GM19351 (cell line): ENCODE results near the gene SLC35C1.
A peak's percentile ranks its signal among the peaks of the same experiment; 100 is the strongest.
"Not testable (repeated sequence)": the region's sequence is repeated elsewhere in the genome, so short reads cannot be mapped to it uniquely, and the experiment has no call there.

Source experiments
- ATAC-seq: cut with Tn5 transposase; IDR thresholded peaks from one replicate; pipeline ENCODE4 v1.9.1; 2021; ENCODE audit warnings: mild to moderate bottlenecking, moderate library complexity; ENCODE audit not compliant: unreplicated experiment

Gene SLC35C1

DNA sequence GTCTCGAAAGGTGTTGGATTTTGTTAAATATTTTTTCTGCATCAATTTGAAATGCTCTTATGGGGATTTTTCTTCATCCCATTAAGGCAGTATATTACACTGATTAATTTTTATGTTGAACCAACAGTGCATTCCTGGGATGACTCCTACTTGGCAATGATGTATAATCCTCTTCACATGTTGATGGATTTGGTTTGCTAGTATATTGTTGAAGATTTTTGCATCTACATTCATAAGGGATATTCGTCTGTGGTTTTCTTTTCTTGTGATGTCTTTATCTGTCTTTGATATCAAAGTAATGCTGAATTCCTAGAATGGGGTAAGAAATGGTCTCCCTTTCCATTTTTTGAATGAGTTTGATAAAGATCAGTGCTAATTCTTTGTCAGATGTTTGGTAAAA lies 18.7 kb upstream of the SLC35C1 start:
- ATAC-seq, result no peak

DNA sequence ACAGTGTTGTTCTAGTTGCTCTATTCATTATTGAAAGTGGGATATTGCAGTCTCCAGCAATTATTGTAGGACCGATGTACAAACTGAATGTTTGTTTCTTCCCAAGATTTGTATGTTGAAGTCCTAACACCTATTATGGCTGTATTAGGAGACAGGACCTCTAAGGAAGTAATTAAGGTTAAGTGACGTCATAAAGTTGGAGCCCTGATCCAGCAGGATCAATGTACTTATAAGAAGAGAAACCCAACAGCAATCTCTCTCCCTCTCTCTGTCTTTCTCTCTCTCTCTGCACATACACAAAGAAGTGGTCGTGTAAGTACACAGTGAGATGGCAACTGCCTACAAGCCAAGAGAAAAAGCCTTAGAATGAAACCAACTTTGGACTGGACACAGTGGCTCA lies 16.1 kb upstream of the SLC35C1 start:
- no peak for ATAC-seq

- ATAC-seq, result no peak
Measured at GRCh38 chr11:45791524-45791923, 13.4 kb upstream of the SLC35C1 start.

DNA sequence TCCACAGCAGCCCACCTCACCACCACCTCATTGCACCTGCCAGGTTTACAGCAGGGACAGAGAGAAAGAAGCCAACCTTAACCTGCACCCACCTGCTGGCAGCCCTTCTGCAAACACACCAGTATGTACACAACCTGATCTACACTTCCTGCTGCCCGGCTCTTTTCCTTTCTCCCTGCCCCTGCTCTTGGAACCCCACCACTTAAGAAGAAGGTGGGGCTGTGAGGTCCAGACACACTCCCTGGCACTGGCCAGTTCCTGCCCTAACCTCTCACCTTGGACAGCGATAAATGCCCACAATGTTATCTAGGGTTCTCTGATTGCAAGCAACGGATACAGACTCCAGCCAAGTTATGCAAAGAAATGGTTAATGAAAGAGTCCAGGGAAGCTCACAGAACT lies 10.8 kb upstream of the SLC35C1 start:
- no peak for ATAC-seq

- ATAC-seq, result no peak
Measured at GRCh38 chr11:45795379-45795778, 9.6 kb upstream of the SLC35C1 start.

DNA sequence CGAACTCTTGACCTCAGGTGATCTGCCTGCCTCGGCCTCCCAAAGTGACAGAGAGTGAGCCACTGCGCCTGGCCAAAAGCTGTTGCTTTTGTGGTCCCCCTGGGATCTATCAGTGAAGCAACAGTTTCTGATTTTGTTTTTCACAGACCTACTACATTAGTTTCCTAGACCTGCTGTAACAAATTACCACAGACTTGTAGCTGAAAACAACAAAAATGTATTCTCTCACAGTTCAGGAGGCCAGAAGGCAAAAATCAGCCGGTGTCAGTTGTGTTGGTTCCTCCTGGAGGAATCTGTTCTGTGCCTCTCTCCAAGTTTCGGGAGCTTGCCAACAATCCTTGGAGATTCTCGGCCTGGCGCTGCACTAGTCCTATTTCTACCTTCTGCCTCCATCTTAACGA lies 8.5 kb upstream of the SLC35C1 start:
- no peak for ATAC-seq

DNA sequence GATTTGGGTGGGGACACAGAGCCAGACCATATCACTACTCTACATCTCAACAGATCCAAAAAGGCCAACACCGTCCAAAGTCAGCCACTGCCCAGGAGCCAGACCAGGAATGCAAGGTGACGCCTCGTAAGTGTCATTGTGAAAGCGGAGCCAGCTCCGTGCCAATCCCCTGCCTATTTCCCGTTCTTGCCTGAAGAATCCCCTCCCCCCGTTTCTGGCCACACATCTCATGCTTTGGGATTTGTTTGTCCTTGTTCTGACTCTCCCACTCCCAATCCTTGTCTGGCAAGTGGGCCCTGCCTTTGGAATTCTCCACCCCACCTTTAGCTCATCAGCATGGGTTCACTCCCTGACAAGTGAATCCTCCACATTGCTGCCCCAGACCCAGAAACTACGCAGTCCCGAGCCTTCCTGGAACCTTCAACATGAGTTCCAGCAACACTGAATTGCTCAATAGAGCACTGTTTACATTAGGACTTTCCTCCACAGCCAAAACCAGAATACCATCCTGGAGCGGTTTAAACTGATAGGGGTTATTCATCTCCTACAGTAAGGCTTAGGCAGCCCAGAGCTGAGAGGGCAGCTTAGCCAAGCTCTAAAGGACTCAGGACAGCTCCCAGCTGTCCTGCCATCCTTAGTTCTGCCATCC lies 6.0 kb upstream of the SLC35C1 start:
- ATAC-seq, result no peak

DNA sequence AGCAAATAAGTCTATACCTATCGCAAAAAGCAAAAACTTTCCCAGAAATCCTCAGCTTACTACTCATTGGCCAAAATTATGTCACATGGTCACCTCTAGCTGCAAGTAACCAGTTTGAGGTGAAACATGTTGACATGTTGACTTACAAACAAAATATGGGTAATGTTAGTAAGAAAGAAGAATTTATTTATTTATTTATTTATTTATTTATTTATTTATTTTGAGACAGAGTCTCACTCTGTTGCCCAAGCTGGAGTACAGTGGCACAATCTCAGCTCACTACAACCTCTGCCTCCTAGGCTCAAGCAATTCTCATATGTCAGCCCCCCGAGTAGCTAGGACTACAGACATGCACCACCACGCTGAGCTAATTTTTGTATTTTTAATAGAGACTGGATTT lies 5.4 kb upstream of the SLC35C1 start:
- no peak for ATAC-seq

- no peak for ATAC-seq
Measured at GRCh38 chr11:45800261-45800660, 4.7 kb upstream of the SLC35C1 start.

- ATAC-seq, result no peak
Measured at GRCh38 chr11:45801723-45802315, 3.1 kb upstream of the SLC35C1 start.

DNA sequence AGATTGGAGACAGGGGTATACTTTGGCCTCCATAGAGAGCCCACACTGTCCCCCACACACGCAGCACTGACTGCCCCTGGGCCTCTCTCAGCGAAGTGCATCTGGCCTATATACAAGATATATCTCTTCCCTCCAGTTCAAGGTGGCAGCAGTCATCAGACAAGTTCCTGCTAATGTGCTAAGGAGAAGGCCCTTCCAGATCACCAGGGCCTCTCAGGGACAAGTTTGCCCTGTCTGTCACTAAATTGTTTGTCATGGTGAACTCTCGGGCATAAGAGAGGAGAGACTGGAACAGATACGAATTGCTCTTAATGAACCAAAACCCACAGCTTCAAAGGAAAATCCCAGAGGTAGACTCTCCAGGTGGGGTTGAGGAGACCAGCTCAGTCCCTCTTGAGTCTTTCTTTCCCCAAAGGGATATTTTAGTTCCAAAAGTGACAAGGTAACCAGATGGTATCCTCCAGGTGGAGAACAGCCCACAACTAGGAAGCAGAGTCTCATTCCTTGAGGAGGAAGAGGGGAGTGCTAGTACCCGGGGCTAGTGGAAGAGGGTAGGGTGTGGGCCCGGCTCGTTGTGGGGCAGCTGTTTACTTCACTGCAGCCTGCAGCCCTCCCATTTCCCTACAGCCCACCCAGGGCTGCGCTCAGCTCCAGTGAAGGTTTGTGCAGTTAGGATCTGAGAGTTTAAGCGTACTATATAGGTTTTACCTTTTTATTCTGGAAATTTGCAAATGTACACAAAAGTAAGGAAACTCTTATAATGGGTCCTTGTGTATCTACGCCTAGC lies 2.2 kb upstream of the SLC35C1 start:
- ATAC-seq, result no peak

DNA sequence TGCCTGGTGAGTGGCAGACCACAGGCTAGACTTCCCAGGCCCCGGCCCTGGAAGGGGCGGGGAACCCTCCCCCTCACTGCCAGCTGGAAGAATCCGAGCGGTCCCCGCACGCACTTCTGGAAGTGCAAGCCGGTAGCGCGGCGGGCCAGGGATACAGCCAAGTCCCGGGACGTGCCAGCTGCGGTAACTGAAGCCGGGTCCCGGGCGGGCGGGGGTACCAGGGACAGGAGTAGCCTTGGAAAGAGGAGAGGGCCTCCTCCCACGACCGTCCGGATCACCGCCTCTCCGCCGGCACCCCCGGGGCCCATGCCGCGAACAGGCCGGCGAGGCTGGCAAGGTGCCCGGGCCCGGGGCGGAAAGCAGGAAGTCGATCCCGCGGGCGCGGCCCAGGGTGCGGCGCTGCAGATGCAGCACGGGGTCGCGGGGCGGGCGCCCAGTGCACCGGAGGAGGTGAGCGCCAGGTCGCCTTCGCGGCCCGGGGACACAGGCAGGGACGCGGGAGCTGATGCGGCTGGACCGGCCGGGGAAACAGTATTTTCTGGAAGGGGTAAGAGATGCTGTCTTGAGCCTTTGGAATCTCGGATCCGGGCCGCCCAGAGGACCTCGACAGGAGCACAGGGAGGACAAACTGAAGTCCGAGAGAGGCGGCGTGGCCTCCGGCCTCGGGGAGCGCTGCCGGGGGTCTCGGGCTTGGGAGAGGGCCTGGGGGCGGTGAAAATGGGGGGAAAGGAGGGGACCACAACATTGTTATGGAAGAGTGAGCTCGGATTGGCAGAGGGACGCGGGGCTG lies 783 bp upstream of the SLC35C1 start:
- ATAC-seq, result peak; percentile 16

- ATAC-seq, result peak; percentile 29
Measured at GRCh38 chr11:45805305-45806071, 539 bp downstream of the SLC35C1 start.

DNA sequence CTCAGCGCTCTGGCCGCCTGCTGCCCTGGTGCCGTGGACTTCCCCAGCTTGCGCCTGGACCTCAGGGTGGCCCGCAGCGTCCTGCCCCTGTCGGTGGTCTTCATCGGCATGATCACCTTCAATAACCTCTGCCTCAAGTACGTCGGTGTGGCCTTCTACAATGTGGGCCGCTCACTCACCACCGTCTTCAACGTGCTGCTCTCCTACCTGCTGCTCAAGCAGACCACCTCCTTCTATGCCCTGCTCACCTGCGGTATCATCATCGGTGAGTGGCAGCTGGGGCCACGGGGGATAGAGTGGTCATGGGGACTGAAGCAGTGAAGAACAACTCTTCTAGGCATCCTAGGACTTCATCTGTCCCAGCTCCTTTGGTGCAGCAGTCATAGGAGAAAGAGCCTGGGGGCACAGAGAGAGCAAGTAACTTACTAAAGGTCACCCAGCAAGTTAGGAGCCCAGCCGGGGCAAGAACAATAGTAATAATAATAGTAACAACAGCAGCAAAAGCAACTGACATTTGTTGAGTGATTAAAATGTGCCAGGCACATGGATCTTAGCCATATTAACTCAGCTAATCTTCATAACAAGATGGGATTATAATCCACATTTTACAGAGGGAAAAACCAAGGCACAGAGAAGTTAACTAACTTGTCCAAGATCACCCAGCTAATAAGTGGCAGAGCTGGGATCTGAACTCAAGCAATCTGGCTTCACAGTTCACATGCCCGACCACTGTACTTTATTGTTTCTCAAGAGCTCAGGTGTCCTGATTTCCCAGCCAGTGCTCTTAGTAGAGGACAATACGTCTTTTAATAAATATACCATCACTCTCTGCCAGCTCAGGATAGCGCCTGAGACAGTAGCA lies 1.4 kb downstream of the SLC35C1 start:
- ATAC-seq, result no peak

- no peak for ATAC-seq
Measured at GRCh38 chr11:45806937-45807791, 2.2 kb downstream of the SLC35C1 start.

DNA sequence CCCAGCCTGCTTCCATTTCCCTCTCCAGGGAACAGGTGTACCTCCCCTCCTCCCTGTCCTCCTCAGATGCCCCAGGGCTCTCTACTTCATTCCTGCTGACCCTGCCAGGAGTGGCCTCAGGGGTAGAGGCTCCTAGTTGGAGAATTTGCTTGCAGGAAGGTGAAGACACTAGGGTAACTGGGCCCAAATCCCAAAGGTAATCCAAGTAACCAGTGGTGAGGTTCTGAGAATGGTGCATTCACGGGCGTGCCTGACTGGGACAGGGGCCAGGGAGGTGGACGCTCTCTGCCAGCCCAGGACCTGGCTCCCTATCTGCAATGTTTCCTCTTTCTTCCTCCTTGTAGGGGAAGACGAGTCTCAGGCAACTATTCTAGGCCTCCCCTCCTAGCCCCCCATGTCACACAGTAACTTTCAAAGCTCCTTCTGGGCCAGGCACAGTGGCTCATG lies 2.9 kb downstream of the SLC35C1 start:
- no peak for ATAC-seq

DNA sequence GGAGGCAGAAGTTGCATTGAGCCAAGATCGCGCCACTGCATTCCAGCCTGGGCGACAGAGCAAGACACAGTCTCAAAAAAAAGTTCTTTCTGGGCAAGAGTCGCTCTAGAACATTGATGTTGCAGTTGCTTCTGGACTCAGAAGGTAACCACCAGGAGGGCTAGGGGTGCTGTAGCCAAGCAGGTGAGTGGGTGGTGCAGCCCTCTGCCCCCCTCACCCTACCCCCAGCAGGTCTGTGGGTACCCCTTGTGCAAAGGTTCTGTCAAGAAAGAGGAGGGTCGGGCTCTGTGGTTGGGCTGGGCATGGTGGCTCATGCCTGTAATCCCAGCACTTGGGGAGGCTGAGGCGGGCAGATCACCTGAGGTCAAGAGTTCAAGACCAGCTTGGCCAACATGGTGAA lies 3.5 kb downstream of the SLC35C1 start:
- ATAC-seq, result not testable (repeated sequence)

DNA sequence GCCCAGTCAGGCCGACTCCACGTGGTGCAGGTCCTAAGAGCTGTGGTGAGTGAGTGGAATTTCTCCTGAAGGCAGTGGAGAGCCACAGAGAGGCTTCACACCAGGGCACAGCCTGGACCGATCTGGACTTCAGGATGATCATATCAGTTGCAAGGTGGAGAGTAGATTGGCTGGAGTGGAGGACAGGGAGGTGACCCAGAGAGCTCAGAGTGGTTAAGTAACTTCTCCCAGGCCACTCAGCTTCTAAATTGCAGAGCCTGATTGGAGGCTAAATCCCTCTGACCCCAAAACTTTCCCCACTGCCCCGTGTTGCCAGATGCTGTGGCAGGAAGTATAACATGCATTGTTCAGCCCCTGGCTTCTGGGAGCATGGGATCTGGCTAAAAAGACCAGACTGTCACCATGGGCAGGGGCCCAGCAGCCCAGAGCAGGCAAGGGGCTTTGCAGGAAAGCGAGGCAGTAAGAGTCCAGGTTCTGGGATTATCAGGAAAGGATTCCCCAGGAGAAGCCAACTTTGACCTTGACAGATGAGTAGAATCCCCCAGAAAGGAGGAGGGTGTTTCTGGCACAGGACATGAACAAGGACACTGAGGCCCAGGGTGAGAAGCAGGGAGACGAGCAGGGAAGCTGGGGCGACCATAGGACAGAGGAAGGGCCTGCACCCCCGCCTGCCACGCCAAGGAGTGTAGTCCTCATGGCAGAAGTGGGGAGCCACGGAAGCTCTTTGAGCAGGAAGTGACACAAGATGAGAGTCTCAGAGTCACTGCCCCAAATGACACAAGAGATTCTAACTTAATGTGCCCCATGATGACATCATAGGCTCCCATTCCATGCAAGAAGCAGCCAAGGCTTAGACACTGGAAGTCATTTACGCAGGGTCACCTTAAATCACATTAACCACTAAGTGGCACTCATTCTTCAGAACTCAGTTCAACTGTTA lies 4.8 kb downstream of the SLC35C1 start:
- ATAC-seq, result no peak
